HG02798 (cell line): ENCODE measurements around the gene MTOR.
"Not testable (repeated sequence)": the region's sequence is repeated elsewhere in the genome, so short reads cannot be mapped to it uniquely, and the experiment has no call there.

Experiments used
- ATAC-seq: cut with Tn5 transposase; IDR thresholded peaks from one replicate; pipeline ENCODE4 v1.9.1; 2021; ENCODE audit warnings: mild to moderate bottlenecking; ENCODE audit not compliant: unreplicated experiment, poor library complexity

The MTOR gene

GRCh38 chr1:11281518-11282331 is 19.4 kb upstream of the MTOR start:
- no peak for ATAC-seq

- no peak for ATAC-seq
Measured at GRCh38 chr1:11280719-11281376, 18.5 kb upstream of the MTOR start.

- no peak for ATAC-seq
Measured at GRCh38 chr1:11279630-11280029, 17.3 kb upstream of the MTOR start.

- no peak for ATAC-seq
Measured at GRCh38 chr1:11279152-11279551, 16.8 kb upstream of the MTOR start.

GRCh38 chr1:11273595-11274234 is 11.4 kb upstream of the MTOR start:
- ATAC-seq, result no peak

- ATAC-seq, result peak; percentile 89
Measured at GRCh38 chr1:11272832-11273594, 10.7 kb upstream of the MTOR start, which contains the start of gene UBIAD1. TSS of gene UBIAD1 (plus strand) at chr1:11273198. CDS start at chr1:11273532, 334 bp downstream.

GRCh38 chr1:11272544-11272831 is 10.1 kb upstream of the MTOR start:
- no peak for ATAC-seq

- not testable (repeated sequence) for ATAC-seq
Measured at GRCh38 chr1:11267350-11268337, 5.3 kb upstream of the MTOR start.

- no peak for ATAC-seq
Measured at GRCh38 chr1:11266268-11267074, 4.1 kb upstream of the MTOR start.

GRCh38 chr1:11256299-11256698 is 6.1 kb downstream of the MTOR start:
- no peak for ATAC-seq

GRCh38 chr1:11253226-11253625 is 9.1 kb downstream of the MTOR start:
- no peak for ATAC-seq

GRCh38 chr1:11252538-11252937 is 9.8 kb downstream of the MTOR start:
- no peak for ATAC-seq

GRCh38 chr1:11248169-11248568 is 14.2 kb downstream of the MTOR start:
- no peak for ATAC-seq

GRCh38 chr1:11245904-11246719 is 16.2 kb downstream of the MTOR start:
- ATAC-seq, result no peak

GRCh38 chr1:11245248-11245647 is 17.1 kb downstream of the MTOR start:
- no peak for ATAC-seq

- no peak for ATAC-seq
Measured at GRCh38 chr1:11238311-11238710, 24.0 kb downstream of the MTOR start.

GRCh38 chr1:11237356-11237755 is 25.0 kb downstream of the MTOR start:
- no peak for ATAC-seq

GRCh38 chr1:11233208-11233607 is 29.1 kb downstream of the MTOR start:
- ATAC-seq, result no peak
